SU-DHL-6 (cell line): ENCODE results near the gene ACVR1B.

Experiments used
- H2AFZ ChIP-seq: fragments of 200-600 bp; sonication (generic); 2 replicates; pipeline ENCODE4 v1.6.1; 2014; ENCODE audit warnings: low read depth, mild to moderate bottlenecking, moderate library complexity, mixed read lengths, antibody characterized with exemption, low read length; ENCODE audit not compliant: severe bottlenecking
- H3F3A ChIP-seq: fragments of 200-600 bp; shearing (Covaris generic); 2 replicates; pipeline ENCODE4 v1.6.0; 2016; ENCODE audit warnings: antibody characterized with exemption, mild to moderate bottlenecking; ENCODE audit not compliant: insufficient read depth
- H3K27ac ChIP-seq: fragments of 200-600 bp; sonication (generic); 2 replicates; pipeline ENCODE4 v1.5.1; 2016; ENCODE audit warnings: low read depth, mild to moderate bottlenecking, low read length, moderate library complexity, mixed read lengths
- H3K27me3 ChIP-seq: fragments of 200-600 bp; sonication (generic), shearing (Covaris generic); 2 replicates; pipeline ENCODE4 v1.6.0; 2014; ENCODE audit warnings: mild to moderate bottlenecking, low read length
- H3K36me3 ChIP-seq: fragments of 200-600 bp; sonication (generic); 2 replicates; pipeline ENCODE4 v1.6.1; 2014; ENCODE audit warnings: mild to moderate bottlenecking, low read length, mixed read lengths
- H3K4me2 ChIP-seq: fragments of 300-600, 200-600 bp; shearing (Covaris generic), sonication (generic); 2 replicates; pipeline ENCODE4 v1.6.0; 2014; ENCODE audit warnings: low read length, low read depth, mild to moderate bottlenecking; ENCODE audit not compliant: poor library complexity, severe bottlenecking
- H3K4me3 ChIP-seq: fragments of 200-600 bp; sonication (generic); 2 replicates; pipeline ENCODE4 v1.5.1; 2014; ENCODE audit warnings: antibody characterized with exemption, low read length, mild to moderate bottlenecking, mixed read lengths; ENCODE audit not compliant: insufficient read depth, poor library complexity, severe bottlenecking
- H3K79me2 ChIP-seq: fragments of 200-600 bp; sonication (generic); 2 replicates; pipeline ENCODE4 v1.6.1; 2014; ENCODE audit warnings: mild to moderate bottlenecking, low read length, moderate library complexity; ENCODE audit not compliant: insufficient read depth
- H3K9ac ChIP-seq: fragments of 200-600 bp; sonication (generic); 2 replicates; pipeline ENCODE4 v1.7.0; 2014; ENCODE audit warnings: mild to moderate bottlenecking, low read length
- H3K9me2 ChIP-seq: fragments of 200-600 bp; sonication (generic); replicated peaks from 2 replicates; pipeline ENCODE4 v1.6.1; 2014; ENCODE audit warnings: low read length; ENCODE audit not compliant: insufficient read depth
- H3K9me3 ChIP-seq: fragments of 200-600 bp; sonication (generic); 2 replicates; pipeline ENCODE4 v1.6.1; 2014; ENCODE audit warnings: low read length, mixed read lengths; ENCODE audit not compliant: insufficient read depth
- H4K20me1 ChIP-seq: fragments of 200-600 bp; sonication (generic); 2 replicates; pipeline ENCODE4 v1.6.1; 2014; ENCODE audit warnings: low read depth, mild to moderate bottlenecking, antibody characterized with exemption, low read length, moderate library complexity, mixed read lengths
- EZH2phosphoT487 ChIP-seq: fragments of 200-600 bp; sonication (generic), shearing (Covaris generic); conservative IDR thresholded peaks from 2 replicates; pipeline ENCODE4 v1.6.1; 2018; ENCODE audit warnings: mild to moderate bottlenecking, antibody characterized with exemption, low read length, moderate library complexity, mixed read lengths
- TF ChIP-seq, protein P1 (sequence below): fragments of 200-600 bp; sonication (generic); IDR thresholded peaks from one replicate; pipeline ENCODE4 v1.5.1; 2017; ENCODE audit warnings: antibody characterized with exemption, mild to moderate bottlenecking, low read length, moderate library complexity; ENCODE audit not compliant: insufficient read depth, poor library complexity, severe bottlenecking

Gene ACVR1B

DNA sequence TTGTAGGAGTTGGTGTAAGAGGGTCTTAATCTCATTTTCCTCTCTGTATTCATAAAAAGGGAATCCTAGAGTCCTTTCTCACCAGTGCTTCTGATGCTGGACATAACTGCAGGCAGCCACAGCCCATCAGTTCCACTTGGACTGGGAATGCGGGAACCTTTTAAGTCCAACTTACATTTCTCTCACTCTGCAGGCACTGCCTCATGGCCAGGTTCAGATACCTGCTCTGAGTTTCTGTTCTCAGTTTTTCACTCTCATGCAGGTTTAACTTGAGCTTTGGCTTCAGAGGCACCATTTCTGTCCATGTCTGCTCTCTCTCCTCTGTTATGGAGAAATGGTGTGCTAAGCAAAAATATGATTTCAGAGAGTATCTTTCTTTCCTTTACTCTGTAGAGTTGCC, 4.2 kb downstream of the ACVR1B start:
- no peaks in the 10 kb centered on the region for H3F3A ChIP-seq
- H3K79me2 ChIP-seq: no peaks in the 10 kb centered on the region
- H4K20me1 ChIP-seq: no peaks in the 10 kb centered on the region
- H3K4me2 ChIP-seq: no peak overlapping the region
- H3K4me3 ChIP-seq: no peak overlapping the region
- H2AFZ ChIP-seq: no peak overlapping the region
- H3K36me3 ChIP-seq: no peaks in the 10 kb centered on the region
- H3K9ac ChIP-seq: no peak overlapping the region
- no peaks in the 10 kb centered on the region for H3K27me3 ChIP-seq
- no peak overlapping the region for H3K27ac ChIP-seq
- TF ChIP-seq, protein P1, sequence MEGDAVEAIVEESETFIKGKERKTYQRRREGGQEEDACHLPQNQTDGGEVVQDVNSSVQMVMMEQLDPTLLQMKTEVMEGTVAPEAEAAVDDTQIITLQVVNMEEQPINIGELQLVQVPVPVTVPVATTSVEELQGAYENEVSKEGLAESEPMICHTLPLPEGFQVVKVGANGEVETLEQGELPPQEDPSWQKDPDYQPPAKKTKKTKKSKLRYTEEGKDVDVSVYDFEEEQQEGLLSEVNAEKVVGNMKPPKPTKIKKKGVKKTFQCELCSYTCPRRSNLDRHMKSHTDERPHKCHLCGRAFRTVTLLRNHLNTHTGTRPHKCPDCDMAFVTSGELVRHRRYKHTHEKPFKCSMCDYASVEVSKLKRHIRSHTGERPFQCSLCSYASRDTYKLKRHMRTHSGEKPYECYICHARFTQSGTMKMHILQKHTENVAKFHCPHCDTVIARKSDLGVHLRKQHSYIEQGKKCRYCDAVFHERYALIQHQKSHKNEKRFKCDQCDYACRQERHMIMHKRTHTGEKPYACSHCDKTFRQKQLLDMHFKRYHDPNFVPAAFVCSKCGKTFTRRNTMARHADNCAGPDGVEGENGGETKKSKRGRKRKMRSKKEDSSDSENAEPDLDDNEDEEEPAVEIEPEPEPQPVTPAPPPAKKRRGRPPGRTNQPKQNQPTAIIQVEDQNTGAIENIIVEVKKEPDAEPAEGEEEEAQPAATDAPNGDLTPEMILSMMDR: no peak
- TF ChIP-seq EZH2phosphoT487: no peak
- H3K9me2 ChIP-seq: no peaks in the 10 kb centered on the region
- H3K9me3 ChIP-seq: no peaks in the 10 kb centered on the region

DNA sequence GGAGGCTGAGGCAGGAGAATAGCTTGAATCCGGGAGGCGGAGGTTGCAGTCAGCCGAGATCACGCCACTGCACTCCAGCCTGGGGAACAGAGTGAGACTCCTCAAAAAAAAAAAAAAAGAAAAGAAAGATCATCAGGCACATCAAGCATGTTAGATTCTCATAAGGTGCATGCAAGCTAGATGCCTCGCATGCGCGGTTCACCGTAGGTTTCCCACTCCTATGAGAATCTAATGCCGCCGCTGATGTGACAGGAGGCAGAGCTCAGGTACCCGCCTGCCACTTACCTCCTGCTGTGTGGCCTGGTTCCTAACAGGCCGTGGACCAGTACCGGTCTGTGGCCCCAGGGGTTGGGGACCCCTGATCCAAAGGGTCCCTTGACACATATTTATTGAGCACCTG, 7.0 kb downstream of the ACVR1B start:
- TF ChIP-seq, protein P1: no peak
- TF ChIP-seq EZH2phosphoT487: no peak
- Histone ChIP-seq H2AFZ (no peak overlapping the region), H3F3A (no peaks in the 10 kb centered on the region), H3K27me3 (no peaks in the 10 kb centered on the region), H3K4me3 (no peak overlapping the region), H3K9ac (no peak overlapping the region), H3K9me2 (no peaks in the 10 kb centered on the region), H3K9me3 (no peaks in the 10 kb centered on the region), H4K20me1 (no peaks in the 10 kb centered on the region), H3K4me2 (no peak overlapping the region), H3K79me2 (no peaks in the 10 kb centered on the region), H3K27ac (no peak overlapping the region), H3K36me3 (no peaks in the 10 kb centered on the region)

DNA sequence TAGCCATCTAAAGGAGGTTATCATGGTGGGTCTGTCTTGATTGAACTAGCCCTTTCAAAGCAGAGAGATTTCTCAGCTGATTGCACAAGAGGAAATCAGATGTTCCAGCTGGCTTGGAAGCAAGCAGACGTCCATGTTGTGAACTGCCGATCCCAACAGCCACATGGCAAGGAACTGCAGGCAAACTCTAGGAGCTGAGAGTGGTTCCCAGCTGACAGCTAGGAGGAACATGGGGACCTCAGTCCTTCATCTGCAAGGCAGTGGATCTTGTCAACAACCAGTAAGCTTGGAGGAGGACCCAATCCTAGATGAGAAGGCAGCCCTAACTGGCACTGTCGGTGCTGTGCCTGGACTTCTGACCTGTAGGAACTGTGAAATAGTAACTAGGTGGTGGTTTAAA, 7.7 kb downstream of the ACVR1B start:
- no peaks in the 10 kb centered on the region for H4K20me1 ChIP-seq
- H3K9me2 ChIP-seq: no peaks in the 10 kb centered on the region
- H3F3A ChIP-seq: no peaks in the 10 kb centered on the region
- no peaks in the 10 kb centered on the region for H3K79me2 ChIP-seq
- no peak overlapping the region for H3K9ac ChIP-seq
- H3K4me2 ChIP-seq: no peak overlapping the region
- no peak overlapping the region for H3K27ac ChIP-seq
- H3K4me3 ChIP-seq: no peak overlapping the region
- TF ChIP-seq, protein P1: no peak
- TF ChIP-seq EZH2phosphoT487: no peak
- H3K36me3 ChIP-seq: no peaks in the 10 kb centered on the region
- no peak overlapping the region for H2AFZ ChIP-seq
- H3K9me3 ChIP-seq: no peaks in the 10 kb centered on the region
- H3K27me3 ChIP-seq: no peaks in the 10 kb centered on the region

DNA sequence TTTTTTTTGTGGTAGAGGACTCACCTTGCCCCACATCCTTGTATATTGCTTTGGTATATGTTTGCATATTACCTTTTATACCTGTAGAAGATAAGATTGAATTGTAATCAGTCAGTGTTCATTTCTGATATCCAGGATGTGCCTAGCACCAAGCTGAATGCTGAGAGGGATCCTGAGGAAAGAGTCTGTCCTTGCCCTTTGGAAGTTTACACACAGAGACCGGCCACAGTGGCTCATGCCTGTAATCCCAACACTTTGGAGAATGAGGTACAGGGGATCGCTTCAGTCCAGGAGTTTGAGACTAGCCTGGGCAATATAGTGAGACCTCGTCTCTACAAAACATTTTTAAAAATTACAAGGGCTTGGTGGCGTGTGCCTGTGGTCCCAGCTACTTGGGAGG, 8.4 kb downstream of the ACVR1B start:
- Histone ChIP-seq H3K9me3 (no peaks in the 10 kb centered on the region), H3K4me2 (no peak overlapping the region), H3K9me2 (no peaks in the 10 kb centered on the region), H3K9ac (no peak overlapping the region), H3K36me3 (no peaks in the 10 kb centered on the region), H3K27ac (no peak overlapping the region), H3K27me3 (no peaks in the 10 kb centered on the region), H3K4me3 (no peak overlapping the region), H3F3A (no peaks in the 10 kb centered on the region), H3K79me2 (no peaks in the 10 kb centered on the region), H4K20me1 (no peaks in the 10 kb centered on the region), H2AFZ (no peak overlapping the region)
- TF ChIP-seq, protein P1: no peak
- TF ChIP-seq EZH2phosphoT487: no peak
